NOMO-1 treated with DMSO at 0.1 percent for 48 hours (cell line): ENCODE data around the gene ENAM.
A peak's percentile ranks its signal among the peaks of the same experiment; 100 is the strongest.

Experiments
- DNase-seq: peaks from one replicate; lab custom pipeline; 2025; ENCODE audit not compliant: unreplicated experiment; lab: John Stamatoyannopoulos, UW

Gene ENAM, protein sequence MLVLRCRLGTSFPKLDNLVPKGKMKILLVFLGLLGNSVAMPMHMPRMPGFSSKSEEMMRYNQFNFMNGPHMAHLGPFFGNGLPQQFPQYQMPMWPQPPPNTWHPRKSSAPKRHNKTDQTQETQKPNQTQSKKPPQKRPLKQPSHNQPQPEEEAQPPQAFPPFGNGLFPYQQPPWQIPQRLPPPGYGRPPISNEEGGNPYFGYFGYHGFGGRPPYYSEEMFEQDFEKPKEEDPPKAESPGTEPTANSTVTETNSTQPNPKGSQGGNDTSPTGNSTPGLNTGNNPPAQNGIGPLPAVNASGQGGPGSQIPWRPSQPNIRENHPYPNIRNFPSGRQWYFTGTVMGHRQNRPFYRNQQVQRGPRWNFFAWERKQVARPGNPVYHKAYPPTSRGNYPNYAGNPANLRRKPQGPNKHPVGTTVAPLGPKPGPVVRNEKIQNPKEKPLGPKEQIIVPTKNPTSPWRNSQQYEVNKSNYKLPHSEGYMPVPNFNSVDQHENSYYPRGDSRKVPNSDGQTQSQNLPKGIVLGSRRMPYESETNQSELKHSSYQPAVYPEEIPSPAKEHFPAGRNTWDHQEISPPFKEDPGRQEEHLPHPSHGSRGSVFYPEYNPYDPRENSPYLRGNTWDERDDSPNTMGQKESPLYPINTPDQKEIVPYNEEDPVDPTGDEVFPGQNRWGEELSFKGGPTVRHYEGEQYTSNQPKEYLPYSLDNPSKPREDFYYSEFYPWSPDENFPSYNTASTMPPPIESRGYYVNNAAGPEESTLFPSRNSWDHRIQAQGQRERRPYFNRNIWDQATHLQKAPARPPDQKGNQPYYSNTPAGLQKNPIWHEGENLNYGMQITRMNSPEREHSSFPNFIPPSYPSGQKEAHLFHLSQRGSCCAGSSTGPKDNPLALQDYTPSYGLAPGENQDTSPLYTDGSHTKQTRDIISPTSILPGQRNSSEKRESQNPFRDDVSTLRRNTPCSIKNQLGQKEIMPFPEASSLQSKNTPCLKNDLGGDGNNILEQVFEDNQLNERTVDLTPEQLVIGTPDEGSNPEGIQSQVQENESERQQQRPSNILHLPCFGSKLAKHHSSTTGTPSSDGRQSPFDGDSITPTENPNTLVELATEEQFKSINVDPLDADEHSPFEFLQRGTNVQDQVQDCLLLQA

GRCh38 chr4:70628444-70628843 lies at the start of gene ENAM:
TSS of gene ENAM (plus strand) at chr4:70628744. CDS start at chr4:70629501, 757 bp downstream.
- DNase-seq, result no peak

DNA sequence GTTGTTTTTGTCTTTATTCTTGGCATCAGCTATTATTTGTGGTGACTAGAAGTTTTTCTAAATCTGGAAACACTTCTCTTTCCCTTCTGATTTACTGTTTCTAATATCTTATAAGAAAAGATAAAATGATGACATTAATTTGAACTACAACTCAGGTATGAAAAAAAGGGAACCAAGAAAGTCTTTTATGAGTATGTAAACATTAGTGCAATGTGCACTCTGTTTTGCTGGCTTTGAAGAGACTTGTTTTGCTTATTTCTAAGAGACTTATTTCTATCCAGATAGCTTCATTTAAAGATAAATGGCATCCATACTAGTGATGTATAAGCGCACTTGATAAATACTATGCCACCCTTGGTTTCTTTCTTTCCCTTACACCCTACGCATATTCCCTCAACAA lies 46.6 kb upstream of the ENAM start:
- DNase-seq, result no peak

- no peak for DNase-seq
These were observed 44.4 kb upstream of the ENAM start for GRCh38 chr4:70583952-70584834.

DNA sequence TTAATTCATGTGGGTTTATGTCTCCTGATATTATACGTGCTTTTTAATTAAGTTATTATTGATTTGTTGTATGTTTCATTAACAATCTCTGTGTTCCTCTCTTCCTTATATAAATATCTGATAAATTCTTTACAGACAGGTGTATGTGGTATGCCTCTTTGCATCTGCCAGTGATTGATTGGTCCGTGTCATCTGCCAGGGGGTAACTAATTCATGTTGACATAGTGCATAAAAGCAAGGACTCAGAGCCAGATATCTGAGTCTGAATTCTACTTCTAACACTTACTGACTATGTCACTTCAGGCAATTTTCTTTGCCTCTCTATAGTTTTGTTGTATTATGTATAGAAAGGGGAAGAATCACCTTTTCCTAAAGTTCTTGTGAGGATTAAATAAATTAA lies 41.7 kb upstream of the ENAM start:
- no peak for DNase-seq

DNA sequence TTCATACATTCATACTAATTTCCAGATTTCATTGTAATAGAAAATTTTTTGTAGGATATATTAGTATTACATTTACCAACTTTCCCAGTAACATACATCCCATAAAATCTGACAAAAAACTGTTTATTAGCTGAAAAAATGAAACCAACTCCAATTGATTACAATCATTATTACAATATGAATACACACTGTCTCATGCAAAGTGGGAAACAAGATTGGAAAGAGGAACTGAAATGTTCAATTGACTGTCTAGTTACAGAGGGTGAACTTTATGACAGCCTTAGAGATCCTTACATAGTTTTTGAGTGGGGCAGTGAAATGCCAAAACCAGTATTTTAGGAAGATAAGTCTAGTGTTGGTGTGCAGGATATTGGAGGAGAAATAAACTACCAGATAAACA lies 38.8 kb upstream of the ENAM start:
- DNase-seq, result no peak

- DNase-seq, result no peak
These were observed 36.5 kb upstream of the ENAM start, which contains the start of gene AMBN for GRCh38 chr4:70591955-70592582. TSS of gene AMBN (plus strand) at chr4:70592256. CDS start at chr4:70592359, 103 bp downstream.

DNA sequence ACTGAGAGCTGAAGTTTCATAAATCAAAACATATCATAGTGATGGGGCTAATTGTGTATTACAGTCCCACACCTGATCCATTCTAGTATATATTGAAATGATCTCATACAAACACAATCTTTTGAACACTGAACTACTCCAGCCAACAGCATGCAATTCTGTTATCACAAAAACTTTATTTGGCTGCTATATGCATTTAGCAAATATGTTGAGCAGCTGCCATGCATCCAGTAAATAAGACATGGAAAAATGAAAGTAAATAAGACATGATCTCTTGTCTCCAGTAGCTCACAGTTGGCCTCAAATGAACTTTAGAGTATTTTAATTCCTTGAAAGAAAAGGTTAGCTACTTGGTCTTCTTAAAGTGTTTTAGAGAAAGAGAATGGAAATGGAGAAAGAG lies 34.3 kb upstream of the ENAM start:
- DNase-seq, result no peak

DNA sequence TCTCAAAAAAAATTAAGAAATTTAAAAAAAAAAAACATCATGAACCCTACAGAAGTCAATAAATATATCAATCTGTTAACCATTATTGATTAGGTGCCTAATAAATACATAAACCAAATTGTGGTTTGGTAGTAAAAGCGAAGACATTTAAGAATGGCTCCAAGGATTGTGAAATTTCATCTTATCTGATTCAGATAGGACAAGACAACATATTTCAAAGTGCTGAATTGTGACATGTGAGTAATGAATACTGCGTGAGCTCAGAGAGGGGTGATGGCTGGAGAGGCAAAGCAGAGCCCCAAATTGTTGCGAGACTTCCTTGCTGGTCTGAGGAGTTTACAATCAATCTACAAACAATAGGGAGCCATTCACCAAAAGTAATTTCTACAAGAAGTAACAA lies 28.2 kb upstream of the ENAM start:
- DNase-seq, result no peak

DNA sequence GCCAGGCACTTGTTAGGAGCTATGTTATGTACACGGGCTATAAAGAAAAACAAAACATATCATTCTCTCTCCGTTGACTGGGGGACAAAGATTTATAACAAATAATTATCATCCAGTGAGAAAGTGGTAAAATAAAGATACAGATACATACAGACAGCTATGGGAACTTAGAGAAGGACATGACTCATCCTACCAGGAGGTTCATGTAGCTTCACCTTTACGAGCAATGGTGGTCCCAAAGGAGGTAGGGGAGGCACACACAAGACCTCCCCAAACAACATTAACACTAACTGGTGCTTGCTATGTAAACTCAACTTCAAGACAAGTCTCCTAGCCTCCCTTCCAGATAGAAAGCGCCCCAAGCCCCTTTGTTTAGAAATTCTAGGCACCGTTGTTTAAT lies 27.6 kb upstream of the ENAM start:
- DNase-seq, result no peak

- peak; percentile 65 for DNase-seq
These were observed 27.0 kb upstream of the ENAM start for GRCh38 chr4:70601422-70602039.

GRCh38 chr4:70603856-70604255 lies 24.7 kb upstream of the ENAM start:
- DNase-seq, result no peak

DNA sequence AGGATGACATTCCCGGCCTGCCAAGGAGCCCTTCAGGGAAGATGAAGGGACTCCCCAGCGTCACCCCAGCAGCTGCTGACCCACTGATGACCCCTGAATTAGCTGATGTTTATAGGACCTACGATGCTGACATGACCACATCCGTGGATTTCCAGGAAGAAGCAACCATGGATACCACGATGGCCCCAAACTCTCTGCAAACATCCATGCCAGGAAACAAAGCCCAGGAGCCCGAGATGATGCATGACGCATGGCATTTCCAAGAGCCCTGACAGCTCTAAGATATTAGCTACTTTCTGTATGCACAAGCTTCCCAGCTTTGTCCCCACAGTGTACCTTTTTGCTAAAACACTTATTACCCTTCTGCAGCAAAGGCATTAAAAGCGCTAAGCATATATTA lies 22.1 kb upstream of the ENAM start:
- DNase-seq, result no peak

GRCh38 chr4:70607334-70607853 lies 21.1 kb upstream of the ENAM start:
- DNase-seq, result no peak

DNA sequence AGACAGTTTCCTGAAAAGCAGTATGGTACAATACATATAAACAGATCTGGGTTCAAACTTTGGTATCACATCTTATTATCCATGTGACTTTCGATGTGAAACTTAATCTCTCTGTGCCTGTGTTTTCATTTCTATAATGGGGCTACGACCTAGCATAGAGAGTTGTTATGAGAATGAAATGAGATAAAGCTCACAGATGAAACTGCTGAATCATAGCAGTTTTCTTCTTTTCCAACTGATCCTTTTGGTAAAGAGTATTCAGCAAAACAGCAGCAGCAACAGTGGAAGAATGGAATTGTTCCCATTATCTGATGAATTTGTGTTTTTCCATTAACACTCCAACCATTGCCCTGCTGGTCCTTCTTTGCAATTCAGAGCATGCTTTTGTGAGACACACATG lies 20.2 kb upstream of the ENAM start:
- no peak for DNase-seq

GRCh38 chr4:70613306-70614183 lies 15.0 kb upstream of the ENAM start:
- no peak for DNase-seq

- DNase-seq, result no peak
These were observed 14.4 kb upstream of the ENAM start for GRCh38 chr4:70614184-70614555.

- peak; percentile 34 for DNase-seq
These were observed 9.3 kb upstream of the ENAM start for GRCh38 chr4:70619288-70619687.

DNA sequence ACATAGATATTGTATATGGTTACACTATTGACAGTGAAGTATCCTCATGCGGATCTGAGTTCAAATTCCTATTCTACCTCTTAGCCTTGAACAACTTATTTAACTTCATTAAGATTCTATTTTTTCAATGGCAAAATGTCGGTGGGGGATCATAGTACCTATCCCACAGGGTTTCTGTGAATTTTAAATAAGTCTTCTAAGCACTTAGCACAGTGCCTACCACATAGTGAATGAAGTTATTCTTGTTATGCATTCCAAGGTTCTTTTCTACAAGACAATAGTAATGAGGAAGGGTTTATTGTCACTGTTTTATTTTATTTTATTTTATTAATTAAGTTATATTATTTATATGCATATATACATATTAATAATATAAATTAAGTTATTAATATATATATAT lies 8.8 kb upstream of the ENAM start:
- no peak for DNase-seq
